HEK293 (cell line): ENCODE results near the gene C5orf47.

Experiments used
- CTCF ChIA-PET: fragments of 350-600 bp; formaldehyde crosslinking; extraction: SDS; loops from one replicate; lab custom pipeline; 2021; ENCODE audit warnings: antibody characterized with exemption; lab: Yijun Ruan, JAX
- POLR2A ChIA-PET: fragments of 300-600 bp; formaldehyde crosslinking; extraction: SDS; loops from one replicate; lab custom pipeline; 2020; ENCODE audit warnings: antibody characterized with exemption, inconsistent platforms; lab: Yijun Ruan, JAX
- H3K27ac ChIP-seq: fragments of 200-500 bp; sonication (Bioruptor generic); 2 replicates; pipeline ENCODE4 v1.5.1; 2014; ENCODE audit warnings: low read depth, low read length, control low read depth, inconsistent platforms; ENCODE audit errors: extremely low read depth
- H3K36me3 ChIP-seq, 2 experiments: fragments of 200-500 bp in 1 of 2; sonication (Bioruptor generic) in 1 of 2; 1 replicate in 1 of 2; 2 replicates in 1 of 2; pipeline ENCODE4 v1.5.1; 2014 to 2017; ENCODE audit warnings: inconsistent platforms in 2 of 2, low read length in 2 of 2; ENCODE audit not compliant: control insufficient read depth in 2 of 2, insufficient read depth in 1 of 2
- H3K4me1 ChIP-seq: fragments of 200-500 bp; sonication (Bioruptor generic); 2 replicates; pipeline ENCODE4 v1.5.1; 2014; ENCODE audit warnings: mild to moderate bottlenecking, low read length, inconsistent platforms; ENCODE audit not compliant: control insufficient read depth, insufficient read depth
- H3K4me3 ChIP-seq: 2 replicates; pipeline ENCODE4 v1.5.1; 2011; ENCODE audit warnings: low read depth, mild to moderate bottlenecking, control low read depth, low read length, moderate library complexity
- H3K9me3 ChIP-seq: fragments of 200-500 bp; sonication (Bioruptor generic); 2 replicates; pipeline ENCODE4 v1.5.1; 2014; ENCODE audit warnings: low read depth, low read length, inconsistent platforms; ENCODE audit not compliant: control insufficient read depth, insufficient read depth
- INSM2 ChIP-seq: fragments of 450-650 bp; formaldehyde crosslinking; IDR thresholded peaks from 2 replicates; pipeline ENCODE4 v1.5.1; 2016; ENCODE audit warnings: missing biosample characterization, missing genetic modification characterization
- PRDM2 ChIP-seq: fragments of 450-650 bp; formaldehyde crosslinking; IDR thresholded peaks from 2 replicates; pipeline ENCODE4 v1.5.1; 2016; ENCODE audit warnings: missing biosample characterization, missing genetic modification characterization, borderline replicate concordance
- REST ChIP-seq: fragments of 450-650 bp; formaldehyde crosslinking; IDR thresholded peaks from 2 replicates; pipeline ENCODE4 v1.5.1; 2016; ENCODE audit warnings: missing biosample characterization, missing genetic modification characterization
- ZBTB20 ChIP-seq: fragments of 450-650 bp; formaldehyde crosslinking; IDR thresholded peaks from 2 replicates; pipeline ENCODE4 v1.5.1; 2016; ENCODE audit warnings: missing biosample characterization, missing genetic modification characterization
- ZBTB49 ChIP-seq: fragments of 450-650 bp; formaldehyde crosslinking; IDR thresholded peaks from 2 replicates; pipeline ENCODE4 v1.5.1; 2016; ENCODE audit warnings: missing biosample characterization, missing genetic modification characterization, low read depth
- ZNF174 ChIP-seq: fragments of 450-650 bp; formaldehyde crosslinking; IDR thresholded peaks from 2 replicates; pipeline ENCODE4 v1.5.0; 2017; ENCODE audit warnings: missing biosample characterization, mild to moderate bottlenecking, missing genetic modification characterization
- ZNF473 ChIP-seq: fragments of 450-650 bp; formaldehyde crosslinking; IDR thresholded peaks from 2 replicates; pipeline ENCODE4 v1.5.1; 2017; ENCODE audit warnings: missing biosample characterization, missing genetic modification characterization
- ZNF501 ChIP-seq: fragments of 450-650 bp; formaldehyde crosslinking; IDR thresholded peaks from 2 replicates; pipeline ENCODE4 v1.5.1; 2016; ENCODE audit warnings: missing biosample characterization, missing genetic modification characterization
- ZNF629 ChIP-seq: fragments of 450-650 bp; formaldehyde crosslinking; IDR thresholded peaks from 2 replicates; pipeline ENCODE4 v1.5.1; 2017; ENCODE audit warnings: missing biosample characterization, missing genetic modification characterization
- ZNF660 ChIP-seq: fragments of 450-650 bp; IDR thresholded peaks from 2 replicates; pipeline ENCODE4 v1.5.1; 2018; ENCODE audit warnings: missing biosample characterization, mild to moderate bottlenecking, missing genetic modification characterization

The C5orf47 gene

GRCh38 chr5:173961418-173961817 lies 27.6 kb upstream of the C5orf47 start (continued):
- TF ChIP-seq REST (no peak), PRDM2 (no peak), ZNF501 (tag by site-specific recombination) (no peak), ZNF473 (no peak), ZBTB49 (tag by site-specific recombination) (no peak)

- TF ChIP-seq ZBTB20 (no peak), ZNF174 (tag by site-specific recombination) (no peak), ZNF660 (tag by site-specific recombination) (no peak), ZNF629 (no peak), INSM2 (no peak)
- H3K27ac ChIP-seq, result no peak overlapping the region
- no peaks in the 10 kb centered on the region for H3K4me1 ChIP-seq
- H3K36me3 ChIP-seq, result peaks cover 0 to 6% of the 10 kb centered on the region in 2 experiments; a peak in 2 of 3 replicates
- H3K9me3 ChIP-seq, result no peaks in the 10 kb centered on the region
- ChIA-PET POLR2A (no interaction called here), CTCF (interaction anchor here (0.6 to 2.8 kb wide), 3 partner anchors 11 to 332 kb away, joined by 3 to 11 read pairs (median 3); no protein-coding TSS in a partner anchor)
- no peak overlapping the region for H3K4me3 ChIP-seq
Measured at GRCh38 chr5:173962436-173962972, 26.5 kb upstream of the C5orf47 start.
